GM18873 (cell line): ENCODE measurements around the gene HASPIN.

Experiments
- ATAC-seq: cut with Tn5 transposase; IDR thresholded peaks from one replicate; pipeline ENCODE4 v1.9.1; 2021; ENCODE audit warnings: mild to moderate bottlenecking, moderate library complexity, moderate number of reproducible peaks; ENCODE audit not compliant: unreplicated experiment, low FRiP score

The HASPIN gene

DNA sequence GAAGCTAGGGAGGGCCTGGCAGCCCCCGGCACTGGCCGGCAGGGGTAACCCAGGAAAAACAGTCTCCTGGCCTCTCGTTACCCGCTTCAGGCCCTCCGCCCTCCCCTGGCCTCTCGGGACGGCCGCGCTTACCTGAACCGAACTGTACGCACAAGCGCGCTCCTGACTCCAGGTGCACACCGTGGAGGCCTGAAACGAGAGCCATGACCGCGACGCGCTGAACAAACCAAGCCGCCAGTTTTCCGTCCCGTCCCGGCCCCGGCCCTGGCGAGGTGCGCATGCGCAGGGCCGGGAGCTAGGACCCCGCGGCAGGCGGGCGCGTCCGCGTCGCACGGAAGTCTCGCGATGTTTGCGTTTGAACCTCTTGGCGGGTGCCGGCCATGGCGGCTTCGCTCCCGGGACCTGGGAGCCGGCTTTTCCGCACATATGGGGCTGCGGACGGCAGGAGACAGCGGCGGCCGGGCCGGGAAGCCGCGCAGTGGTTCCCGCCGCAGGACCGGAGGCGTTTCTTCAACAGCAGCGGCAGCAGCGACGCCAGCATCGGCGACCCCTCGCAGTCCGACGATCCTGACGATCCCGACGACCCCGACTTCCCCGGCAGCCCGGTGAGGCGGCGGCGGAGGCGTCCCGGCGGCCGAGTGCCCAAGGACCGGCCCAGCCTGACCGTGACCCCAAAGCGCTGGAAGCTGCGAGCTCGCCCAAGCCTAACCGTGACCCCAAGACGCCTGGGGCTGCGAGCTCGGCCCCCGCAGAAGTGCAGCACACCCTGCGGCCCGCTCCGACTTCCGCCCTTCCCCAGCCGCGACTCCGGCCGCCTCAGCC, at the start of gene HASPIN:
TSS of gene HASPIN (plus strand) at position 348 of the 822 bp plus-strand sequence. CDS start at position 381, 33 bp downstream.
- peak; percentile 64 for ATAC-seq

DNA sequence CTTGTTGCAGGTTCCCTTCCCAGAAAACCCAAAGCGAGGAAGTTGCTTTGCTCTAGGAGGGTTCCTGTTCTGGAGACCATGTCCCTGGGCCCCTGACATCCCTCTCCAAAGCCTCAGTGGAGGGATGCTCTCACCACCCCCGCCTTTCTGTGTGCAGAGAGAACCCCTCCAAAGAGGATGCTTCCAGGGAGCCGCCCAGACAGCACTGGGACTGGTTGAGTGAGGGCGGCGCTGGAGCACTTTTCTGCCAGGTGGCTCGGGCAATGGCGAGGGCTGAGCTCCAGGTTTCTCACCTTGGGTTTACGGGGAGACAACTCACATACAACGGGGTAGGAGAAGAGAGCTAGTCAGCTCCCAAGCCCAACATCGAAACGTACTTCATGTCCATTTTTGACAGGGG, 47.8 kb upstream of the HASPIN start:
- no peak for ATAC-seq

DNA sequence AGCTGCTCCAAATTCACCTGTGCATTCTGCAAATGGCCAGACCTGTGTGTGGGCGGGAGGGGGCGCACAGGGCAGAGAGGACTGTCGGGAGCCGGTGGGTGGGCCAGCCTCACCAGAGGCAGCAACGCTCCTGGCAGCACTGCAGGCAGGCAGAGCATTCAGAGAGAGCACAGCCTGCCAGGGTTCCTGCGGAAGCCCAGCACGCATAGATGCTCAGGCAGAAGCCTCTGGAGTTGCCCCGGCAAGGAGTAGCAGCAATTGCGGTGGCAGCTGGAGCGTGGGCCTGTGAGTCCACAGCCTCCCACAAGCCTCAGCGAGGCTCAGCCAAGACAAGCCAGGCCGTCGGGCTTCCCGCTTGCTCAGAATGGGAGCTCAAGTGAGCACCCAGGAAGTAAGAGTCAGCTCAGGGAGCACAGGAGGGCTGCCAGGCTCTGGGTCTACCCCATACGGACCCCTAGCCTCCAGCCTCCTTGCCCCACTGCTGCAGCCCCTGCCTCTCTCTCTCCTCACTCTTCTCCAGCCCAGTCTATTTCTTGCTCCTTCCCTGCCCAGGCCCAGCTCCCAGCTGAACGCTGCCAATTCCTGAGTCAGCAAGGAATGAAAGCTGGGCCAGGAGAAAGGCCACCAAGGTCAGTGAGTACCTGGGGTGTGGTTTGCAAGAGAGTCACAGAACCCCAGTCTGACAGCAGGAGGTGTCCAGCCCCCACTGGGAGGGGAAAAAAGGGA, 45.4 kb upstream of the HASPIN start:
- no peak for ATAC-seq

DNA sequence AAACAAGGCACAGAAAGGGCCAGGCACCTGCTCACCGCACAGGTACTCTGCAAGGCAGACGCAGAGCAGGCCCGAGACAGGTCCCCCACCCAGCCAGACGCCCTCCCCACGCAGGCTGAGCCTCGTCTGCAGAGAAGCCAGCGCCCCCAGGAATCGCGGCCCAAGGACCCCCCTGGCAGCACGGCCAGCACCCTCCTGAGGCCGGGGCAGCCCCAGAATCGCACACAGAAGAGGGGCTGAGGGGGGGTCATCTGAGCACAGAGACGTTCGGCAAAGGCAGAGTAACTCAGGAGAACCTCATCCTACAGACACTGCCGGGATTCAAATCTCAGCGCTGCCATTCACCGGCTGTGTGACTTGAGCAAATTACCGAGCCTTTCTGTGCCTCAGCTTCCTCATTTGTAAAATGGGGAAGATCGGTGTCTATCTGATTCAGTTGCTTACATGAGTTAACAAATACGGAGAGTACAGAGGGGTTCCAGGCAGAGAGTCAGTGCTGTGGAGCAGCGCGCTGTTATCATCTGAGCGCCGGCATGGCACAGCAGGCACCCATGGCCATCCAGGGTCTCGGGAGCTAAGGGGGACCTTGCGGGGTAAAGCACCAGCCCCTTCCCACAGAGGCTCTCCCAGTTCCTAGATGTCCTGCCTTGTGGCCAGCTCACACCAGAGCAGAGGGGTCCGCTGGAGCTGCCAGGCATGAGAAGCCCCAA, 44.7 kb upstream of the HASPIN start:
- no peak for ATAC-seq

DNA sequence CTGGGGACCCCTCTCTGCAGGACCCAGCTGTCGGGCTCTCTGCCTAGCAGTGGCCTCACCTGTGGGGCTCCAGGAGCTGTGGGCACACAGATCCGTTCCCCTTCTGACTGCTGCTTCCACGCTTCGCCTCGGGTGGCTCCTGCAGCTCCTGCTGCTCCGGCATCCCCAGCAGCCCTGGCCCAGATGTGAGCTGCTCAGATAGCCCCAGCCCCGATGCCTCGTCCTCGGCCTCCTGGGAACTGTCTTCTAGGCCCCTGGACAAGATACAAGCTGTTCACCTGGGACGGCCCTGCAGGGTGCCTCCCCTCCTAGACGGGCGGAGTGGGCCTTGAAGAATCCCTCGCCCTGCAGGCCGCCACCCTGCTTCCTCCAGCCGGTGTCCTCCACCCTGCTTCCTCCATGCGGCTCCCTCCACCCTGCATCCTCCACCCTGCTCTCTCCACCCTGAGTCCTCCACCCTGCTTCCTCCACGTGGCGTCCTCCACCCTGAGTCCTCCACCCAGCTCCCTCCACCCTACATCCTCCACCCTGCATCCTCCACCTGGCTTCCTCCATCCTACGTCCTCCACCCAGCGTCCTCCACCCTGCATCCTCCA, 44.1 kb upstream of the HASPIN start:
- no peak for ATAC-seq

DNA sequence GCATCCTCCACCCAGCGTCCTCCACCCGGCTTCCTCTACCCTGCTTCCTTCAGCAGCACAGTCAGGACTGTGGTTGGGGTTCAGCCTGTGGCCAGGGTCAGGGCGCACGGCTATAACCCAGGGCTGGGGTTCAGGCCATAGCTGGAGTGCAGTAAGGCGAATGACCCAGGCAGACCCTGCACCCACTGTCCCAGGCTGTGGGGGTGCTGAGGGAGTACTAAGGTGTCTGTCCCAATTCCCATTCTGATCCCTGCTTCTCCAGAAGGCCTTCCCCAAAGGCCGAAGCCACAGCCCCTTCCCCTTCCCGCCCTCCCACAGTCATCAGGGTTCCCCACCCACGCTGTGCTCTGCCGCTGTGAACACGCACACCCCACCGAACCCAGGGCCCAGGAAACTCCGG, 42.6 kb upstream of the HASPIN start:
- no peak for ATAC-seq

DNA sequence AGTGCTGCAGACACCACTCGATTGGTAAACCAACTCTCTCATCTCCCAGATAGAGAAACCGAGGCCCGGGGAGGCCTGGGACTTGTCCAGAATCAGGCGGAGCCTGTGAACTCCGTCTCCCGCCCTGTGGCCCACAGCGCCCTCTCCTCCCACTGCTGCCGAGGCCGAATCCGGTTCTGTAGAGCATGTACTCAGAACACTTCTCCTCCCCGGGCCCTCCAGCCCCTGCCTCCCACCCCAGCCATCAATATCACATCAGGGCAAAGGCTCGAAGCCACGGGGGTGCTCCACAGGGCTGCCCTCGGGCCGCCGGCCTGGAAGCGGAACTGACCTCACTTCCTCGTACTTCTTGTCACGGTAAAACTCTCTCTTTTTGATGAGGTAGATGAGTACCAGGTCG, 42.1 kb upstream of the HASPIN start:
- no peak for ATAC-seq

DNA sequence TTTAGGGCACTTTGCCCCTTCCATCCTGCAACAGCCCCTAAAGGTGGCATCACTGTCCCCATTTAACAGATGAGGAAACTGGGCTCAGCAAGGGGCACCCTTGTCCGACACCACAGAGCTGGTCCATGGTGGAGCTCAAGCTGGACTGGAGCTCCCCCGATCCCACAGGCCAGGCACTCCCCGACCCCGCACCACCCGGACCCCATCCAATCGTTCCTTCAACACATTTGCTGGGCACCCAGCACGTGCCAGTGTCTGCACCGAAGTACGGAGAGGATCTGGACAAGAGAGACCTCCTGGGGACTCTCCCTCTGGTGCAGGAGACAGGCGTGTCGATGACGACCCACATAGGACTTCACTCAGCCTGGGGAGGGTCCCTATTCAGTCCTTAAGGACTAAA, 41.7 kb upstream of the HASPIN start:
- ATAC-seq: no peak

DNA sequence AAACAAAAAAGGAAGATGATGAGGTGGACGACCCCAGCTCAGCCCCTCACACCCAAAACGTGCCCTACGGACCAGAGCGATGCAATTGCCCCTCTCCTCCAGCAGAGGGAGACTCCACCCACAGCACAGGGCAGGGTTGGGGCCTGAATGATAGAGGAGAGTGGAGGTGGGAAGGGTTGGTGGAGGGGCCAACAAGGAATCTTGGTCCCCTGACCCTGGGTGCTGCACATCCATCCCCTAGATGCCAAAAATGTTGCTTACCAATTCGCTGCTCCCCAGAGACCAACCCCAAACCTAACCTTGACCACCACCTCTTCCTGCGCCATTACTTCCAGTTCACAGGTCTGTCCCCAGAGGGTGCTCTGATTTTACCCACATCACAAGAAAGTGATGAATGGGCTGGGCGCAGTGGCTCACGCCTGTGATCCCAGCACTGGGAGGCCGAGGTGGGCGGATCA, 40.6 kb upstream of the HASPIN start:
- ATAC-seq: no peak

DNA sequence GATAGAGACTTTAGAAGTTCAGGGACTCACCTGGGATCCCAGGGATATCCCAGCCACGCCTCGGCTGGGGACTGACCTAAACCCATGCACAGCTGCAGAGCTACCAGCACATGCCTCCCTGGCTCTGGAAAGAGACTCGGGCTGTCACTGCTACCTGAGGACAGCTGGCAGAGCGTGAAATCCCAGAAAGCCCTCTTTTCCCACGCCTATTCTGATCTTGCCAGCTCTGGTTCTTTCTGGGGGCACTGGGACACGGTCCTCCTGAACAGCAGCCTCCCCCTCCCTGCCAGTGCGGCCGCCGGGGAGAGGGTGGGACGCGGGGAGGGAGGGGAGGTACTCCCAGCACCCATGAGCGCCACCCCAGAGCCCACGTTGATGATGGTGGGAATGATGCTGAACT, 38.5 kb upstream of the HASPIN start:
- ATAC-seq: no peak

DNA sequence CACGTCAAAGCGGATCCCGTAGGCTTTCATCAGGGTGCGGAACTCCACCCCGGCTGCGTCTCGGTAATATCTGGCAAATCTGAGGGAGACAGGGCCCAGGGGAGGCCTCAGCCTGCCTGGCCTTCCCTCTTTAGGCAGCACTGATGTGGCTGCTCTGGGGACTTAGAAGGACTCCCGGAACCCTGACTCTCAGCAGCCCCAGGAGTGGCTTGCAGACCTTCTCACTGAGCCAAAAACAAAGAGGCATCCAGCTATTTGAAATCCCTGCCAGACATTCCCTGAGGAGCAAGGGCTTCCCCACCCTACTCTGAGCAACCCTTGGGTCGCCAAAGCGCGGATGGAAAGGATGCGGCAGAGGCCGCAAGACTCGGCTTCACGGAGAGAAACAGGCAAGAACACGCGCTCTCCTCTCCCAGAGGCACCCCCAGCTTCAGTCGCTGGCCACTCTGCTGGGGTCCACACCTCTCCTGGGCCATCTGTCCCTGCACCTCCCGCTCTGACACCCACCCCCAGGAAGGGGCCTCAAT, 35.6 kb upstream of the HASPIN start:
- no peak for ATAC-seq

DNA sequence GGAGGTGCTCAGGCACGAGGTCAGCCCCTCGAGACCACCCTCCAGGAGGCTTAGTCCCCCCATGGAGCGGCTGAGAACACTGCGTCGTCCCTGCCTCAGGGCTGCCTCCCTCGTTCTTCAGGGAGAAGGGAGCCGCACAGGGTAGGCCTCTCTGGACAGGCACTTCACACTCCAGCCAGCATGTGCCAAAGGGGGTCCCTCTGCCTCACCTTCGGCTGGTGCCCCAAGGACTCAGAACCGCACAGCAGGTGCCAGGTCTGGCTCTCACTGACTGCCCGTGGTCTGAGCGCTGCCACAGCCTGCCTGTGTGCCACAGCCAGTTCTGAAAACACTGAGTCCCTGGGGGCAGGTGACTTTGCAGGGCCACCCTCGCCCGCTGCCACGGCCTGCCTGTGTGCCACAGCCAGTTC, 34.8 kb upstream of the HASPIN start:
- no peak for ATAC-seq

DNA sequence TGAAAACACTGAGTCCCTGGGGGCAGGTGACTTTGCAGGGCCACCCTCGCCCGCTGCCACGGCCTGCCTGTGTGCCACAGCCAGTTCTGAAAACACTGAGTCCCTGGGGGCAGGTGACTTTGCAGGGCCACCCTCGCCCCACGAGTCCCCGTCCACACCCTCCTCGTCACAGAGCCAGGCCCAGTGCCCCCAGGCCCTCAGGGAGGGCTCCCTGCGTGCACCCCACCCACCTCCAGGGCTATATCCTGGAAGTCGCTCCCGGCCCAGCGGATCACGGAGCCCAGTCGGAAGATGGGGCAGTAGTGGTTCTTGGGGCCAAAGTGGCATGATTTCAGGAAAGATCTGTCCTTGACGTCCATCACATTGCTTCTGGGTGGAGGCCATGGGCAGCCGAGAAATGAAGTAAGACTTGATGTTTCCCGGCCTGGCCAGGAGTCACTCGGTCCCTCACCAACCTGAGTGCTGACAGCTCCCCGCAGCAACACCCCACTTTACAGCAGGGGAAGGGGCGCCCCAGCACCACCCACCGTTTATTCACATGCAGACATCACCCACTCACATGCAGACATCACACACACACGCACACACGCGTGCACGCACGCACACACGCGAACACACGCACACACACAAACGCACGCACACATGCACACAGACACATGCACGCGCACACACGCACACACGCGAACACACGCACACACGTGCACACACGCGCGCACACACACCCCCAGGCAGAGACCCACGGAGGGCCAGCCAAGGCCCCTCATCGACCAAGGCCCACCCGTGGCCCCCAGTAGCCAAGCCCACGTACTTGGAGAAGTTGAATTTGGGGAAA, 34.2 kb upstream of the HASPIN start:
- ATAC-seq: no peak

DNA sequence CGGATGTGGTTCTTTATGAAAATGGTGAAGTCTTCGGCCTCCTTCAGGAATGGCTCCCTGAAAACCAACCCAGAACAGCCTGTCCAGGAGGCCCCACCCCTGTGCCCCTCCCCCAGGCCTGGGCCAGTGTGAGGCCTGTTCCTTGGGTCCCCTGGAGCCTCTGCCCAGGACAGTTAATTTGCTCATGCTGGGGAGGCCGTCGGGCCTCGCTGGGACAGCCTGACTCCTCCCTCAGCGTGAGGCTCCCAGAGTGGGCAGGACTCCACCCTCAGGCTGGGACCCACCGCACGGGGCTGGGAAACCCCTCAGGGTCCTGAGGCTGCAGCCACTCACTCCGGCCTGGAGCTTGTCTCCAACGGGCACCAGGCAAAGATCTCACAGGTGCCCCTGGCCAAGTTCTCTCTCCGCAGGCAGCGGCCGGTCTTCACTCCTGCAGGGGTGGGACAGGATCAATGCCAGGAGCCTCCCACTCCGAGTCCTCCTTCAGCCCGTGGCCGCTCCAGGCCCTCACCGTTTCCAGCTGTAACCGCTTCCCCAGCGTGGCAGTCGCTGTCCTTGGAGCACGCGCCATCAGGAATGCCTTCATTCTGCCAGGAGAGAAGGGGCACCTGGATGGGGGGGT, 33.5 kb upstream of the HASPIN start:
- ATAC-seq: no peak

DNA sequence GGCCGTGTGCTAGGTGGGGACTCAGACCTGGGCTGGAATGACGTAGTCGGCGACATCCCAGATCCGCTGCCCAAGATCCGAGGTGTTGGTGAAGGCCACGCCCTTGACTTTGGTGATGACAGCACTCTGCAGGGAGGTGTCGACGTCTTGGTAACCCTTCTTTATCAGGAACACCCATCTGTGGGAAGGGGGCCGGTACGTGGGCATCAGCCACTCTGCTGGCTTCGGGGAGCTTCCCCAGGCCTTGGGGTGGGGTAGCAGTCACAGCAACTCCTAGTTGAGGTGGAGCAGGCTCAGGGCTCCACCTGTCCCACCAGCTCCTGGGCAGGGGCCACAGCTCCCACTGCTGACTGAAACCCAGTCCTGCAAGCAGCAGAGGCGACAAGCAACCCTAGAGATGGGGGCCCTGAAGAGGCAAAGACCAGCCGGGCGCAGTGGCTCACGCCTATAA, 32.1 kb upstream of the HASPIN start:
- ATAC-seq: no peak

DNA sequence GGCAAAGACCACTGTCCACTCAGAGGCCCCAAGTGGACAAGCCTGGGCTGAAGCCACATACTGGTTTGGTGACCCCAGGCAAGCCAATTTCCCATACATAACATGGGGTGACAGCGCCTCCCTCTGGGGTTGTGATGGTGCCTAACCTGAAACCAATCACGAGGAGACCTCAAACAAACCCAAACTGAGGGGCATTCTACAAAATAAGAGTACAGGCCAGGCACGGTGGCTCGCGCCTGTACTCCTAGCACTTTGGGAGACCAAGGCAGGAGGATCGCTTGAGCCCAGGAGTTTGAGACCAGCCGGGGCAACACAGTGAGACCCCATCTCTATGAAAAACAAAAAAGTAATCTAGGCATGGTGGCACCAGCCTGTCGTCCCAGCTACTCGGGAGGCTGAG, 31.4 kb upstream of the HASPIN start:
- no peak for ATAC-seq

DNA sequence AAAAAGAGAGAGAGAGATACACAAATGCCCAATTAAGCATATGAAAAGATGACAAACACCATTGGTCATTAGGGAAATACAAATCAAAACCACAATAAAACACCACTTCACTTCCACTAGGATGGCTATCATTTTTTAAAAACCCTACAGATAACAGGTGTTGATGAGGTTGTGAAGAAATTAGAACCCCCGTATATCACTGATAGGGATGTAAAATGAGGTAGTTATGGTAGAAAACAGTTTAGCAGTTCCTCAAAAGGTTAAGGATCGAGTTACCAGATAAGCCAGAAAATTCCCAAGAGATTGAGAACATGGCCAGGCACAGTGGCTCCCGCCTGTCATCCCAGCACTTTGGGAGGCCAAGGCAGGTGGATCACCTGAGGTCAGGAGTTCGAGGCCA, 30.6 kb upstream of the HASPIN start:
- no peak for ATAC-seq

DNA sequence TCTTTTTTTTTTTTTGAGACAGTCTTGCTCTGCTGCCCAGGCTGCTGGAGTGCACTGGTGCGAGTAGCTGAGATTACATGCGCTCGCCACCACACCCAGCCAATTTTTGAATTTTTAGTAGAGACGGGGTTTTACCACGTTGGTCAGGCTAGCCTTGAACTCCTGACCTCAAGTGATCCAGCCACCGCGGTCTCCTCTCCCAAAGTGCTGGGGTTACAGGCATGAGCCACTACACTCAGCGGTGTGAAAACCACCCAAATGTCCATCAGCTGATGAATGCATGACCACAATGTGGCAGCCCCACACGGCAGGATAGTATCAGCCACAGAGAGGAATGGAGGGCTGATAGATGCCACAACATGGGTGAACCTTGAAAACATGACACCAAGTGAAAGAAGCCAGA, 29.9 kb upstream of the HASPIN start:
- ATAC-seq: peak; percentile 45

DNA sequence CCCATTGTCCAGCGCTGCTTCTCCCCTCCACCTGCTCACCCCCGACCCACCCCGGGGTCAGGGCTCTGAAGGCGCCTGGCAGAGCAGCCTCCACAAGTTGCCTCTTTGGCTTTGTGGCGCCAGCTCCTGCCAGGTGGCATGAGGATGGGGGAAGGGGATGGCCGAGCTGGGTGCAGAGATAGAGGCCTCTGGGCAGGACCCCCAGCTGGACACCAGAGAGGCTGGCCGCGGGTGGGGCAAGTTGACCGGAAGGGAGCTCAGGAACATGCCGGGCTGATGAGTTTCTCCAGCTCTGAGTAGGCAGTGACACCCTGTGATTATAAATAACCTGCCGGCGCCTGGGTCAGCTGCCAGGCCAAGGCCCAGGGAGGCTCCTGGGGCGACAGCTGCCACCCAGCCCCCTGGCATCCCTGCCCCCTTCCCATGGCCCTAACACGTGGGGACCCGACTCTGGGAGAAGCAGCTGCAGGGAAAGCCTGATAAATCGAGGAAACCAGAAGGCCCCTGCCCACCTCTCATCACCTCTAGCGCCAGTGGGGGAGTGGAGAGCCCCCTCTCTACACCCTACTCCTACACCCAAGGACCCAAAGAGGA, 28.5 kb upstream of the HASPIN start:
- no peak for ATAC-seq
